LoVo (cell line): ENCODE measurements around the gene SBNO2.
A peak's percentile ranks its signal among the peaks of the same experiment; 100 is the strongest.
"Not testable (repeated sequence)": the region's sequence is repeated elsewhere in the genome, so short reads cannot be mapped to it uniquely, and the experiment has no call there.

ENCODE experiments used
- DNase-seq: peaks from one replicate; pipeline ENCODE4 v3.0.0-alpha.2; 2016; ENCODE audit warnings: low spot score

The SBNO2 gene

DNA sequence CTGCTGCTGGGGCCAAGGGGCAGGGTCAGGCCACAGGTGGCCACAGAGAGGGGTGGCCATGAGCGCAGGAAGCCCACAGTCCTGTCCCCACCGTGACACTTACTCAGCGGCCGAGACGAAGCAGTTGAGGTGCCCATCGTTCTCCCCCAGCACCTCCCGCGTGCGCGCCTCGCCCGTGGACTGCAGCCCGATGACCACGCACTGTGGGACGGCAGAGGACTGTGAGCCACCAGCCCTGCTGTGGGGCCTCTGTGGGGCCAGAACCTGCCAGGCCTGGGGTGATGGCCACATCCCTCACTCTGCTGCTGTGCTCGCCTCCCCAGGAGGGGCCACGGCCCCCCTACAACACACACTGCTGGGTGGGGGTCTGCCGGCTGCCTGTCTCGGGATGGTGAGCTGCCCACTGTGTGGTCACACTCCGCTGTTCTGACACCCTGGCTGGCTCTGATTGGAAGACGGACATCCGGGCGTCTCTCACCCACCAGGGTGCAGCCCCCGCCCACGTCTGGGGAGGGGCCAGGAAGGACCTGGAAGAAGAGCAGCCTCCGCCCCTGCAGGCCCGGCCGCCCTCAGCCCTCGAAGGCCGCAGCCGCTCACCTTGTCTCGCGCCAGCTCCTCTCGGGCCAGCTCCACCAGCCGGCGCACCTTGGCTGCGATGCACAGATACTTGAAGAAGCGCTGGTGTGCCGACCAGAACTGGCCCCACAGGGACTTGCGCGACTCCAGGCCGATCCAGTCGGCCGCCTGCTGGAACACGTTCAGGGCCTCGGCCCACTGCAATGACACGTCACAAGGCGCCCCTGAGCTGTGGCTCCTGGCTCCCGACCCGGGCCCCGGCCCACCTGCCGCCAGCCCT, 57.1 kb downstream of the SBNO2 start:
- no peak for DNase-seq

DNA sequence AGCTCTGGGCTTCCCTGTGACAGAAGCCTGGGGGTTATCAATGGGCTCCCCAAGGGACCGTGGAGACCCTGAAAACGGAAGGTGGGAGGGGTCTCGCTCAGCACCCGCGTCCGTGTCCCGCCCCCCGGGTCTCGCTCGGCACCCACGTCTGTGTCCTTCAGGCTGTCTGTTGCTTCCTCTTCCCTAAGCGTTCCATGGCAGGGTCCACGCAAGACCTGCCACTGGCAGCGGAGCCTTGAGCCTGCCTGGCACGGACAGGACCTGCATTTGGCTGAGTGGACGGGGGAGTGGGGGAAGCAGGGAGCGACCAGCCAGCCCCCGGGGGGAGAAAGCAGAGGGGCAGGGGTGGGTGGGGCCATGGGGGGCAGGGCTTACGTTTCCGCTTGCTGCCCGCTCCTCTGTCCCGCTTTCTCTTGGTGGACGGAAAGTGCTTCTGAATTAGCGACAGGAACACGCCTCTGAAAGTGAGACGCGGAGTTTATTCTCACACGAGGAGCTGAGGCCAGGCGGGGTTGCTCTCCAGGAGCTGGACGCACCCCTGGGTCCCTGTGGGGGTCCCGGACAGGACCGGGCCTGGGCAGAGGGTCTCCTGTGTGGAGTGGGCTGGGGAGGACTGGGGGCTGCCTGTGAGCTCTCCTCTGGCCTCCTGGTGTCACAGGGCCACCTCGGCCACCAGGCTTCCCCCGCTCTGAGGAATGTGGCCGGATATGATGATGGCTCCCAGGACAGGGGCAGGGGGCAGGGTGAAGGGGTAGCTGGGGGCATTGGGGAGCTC, 58.2 kb downstream of the SBNO2 start:
- DNase-seq, result no peak

DNA sequence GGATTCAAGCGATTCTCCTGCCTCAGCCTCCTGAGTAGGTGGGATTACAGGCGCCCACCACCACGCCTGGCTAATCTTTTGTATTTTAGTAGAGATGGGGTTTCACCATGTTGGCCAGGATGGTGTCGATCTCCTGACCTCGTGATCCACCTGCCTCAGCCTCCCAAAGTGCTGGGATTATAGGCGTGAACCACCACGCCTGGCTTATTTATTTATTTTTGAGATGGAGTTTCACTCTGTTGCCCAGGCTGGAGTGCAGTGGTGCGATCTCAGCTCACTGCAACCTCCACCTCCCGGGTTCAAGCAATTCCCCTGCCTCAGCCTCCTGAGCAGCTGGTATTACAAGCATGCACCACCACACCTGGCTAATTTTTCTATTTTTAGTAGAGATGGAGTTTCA, 59.3 kb downstream of the SBNO2 start:
- DNase-seq, result not testable (repeated sequence)

DNA sequence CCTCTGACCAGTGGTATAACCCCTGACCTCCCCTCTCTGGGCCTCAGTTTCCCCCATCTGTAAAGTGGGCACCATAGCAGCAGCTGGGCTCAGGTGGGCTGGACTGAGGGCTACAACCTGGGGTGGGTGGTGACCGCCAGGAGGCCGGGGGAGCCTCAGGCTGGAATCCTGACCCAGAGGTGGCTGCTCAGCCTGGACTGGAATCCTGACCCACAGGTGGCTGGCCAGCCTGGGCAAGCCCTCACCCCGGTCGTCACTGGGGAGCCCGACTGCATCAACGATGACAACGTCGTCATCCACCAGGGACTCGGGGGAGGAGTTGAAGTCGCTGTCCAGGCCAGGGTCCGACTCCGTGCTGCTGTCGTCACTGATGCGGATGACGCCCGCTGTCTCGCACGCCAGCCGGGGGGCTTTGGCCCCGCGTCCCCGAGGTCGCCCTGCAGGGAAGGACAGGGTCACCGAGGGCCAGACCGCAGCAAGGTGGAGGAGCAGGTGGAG, 60.0 kb downstream of the SBNO2 start:
- DNase-seq, result no peak

DNA sequence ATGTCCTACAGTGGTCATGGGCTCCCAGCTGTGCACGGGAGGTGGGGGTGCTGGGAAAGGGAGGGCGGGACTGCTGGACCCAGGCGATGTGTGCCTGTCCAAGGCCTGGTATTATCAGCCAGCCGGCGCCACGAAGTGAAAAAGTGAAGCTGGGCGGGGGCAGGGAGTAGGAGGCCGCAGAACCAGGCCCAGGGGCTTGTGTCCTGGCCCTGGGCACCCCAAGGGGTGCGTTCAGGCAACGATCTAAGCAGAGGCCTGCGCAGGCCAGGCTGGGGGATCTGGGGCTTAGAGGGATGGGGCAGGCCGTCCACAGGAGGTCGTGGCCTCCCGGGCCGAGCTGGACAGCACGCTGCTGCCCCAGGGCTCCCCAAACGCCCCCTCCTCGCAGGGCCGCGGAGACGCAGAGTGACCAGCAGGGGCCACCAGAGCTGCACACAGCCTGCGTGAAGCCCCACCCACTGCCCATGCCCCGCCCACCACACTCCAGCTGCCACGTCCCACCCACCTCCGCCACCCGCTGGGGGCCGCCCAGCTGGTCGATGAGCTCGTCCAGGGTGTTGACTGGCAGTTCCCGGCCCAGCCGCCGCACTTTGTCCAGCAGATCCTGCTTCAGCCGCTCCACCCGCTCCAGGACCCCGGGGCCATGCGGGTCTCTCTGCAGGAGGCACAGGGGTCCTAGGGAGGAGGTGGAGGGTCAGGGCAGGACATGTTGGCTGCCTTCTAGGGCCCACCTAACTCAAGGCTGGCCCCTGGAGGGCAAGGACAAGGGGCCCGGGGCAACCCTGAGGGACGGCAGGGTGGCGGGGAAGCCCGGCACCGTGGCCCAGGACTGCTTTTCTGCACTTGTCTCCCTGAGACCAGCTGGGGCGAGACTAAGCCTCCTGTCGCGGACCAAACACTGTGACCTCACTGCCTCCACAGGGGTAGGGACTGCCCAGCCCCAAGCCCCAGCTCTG, 60.8 kb downstream of the SBNO2 start:
- DNase-seq, result peak; percentile 58

DNA sequence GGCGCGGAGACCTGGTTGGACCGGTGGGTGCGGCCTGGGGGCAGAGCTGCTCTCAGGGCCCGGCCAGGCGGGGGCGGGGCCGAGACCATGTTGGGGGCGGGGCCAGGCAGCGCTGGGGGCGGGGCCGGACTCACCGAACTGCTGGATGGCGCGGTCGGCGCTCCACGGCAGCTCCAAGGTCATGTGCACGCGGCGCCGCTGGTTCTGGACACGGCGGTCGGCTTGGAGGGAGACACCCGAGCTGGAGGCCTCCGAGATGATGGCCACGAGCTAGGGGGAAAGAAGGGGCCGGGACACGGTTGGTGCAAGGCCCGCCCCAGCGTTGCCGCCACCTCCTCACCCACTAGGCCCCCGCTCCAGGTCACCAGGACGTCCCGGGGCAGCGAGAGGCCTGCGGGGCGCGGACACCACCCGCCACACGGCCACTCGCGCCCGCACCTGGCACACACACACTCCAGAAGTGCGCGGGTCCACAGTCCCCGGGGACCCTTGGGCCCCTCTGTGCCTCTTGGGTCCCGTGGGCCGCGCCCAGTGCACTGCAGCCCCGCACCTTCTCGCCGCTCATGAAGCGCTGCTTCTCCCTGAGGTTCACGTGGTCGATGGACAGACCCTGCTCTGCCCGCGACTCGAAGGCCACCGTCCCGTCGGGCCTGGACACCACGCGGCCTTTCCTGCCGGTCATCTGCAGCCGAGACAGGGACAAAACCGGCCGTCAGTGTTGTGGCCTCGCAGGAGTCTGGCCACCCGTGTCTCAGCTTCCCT, 61.6 kb downstream of the SBNO2 start:
- no peak for DNase-seq

DNA sequence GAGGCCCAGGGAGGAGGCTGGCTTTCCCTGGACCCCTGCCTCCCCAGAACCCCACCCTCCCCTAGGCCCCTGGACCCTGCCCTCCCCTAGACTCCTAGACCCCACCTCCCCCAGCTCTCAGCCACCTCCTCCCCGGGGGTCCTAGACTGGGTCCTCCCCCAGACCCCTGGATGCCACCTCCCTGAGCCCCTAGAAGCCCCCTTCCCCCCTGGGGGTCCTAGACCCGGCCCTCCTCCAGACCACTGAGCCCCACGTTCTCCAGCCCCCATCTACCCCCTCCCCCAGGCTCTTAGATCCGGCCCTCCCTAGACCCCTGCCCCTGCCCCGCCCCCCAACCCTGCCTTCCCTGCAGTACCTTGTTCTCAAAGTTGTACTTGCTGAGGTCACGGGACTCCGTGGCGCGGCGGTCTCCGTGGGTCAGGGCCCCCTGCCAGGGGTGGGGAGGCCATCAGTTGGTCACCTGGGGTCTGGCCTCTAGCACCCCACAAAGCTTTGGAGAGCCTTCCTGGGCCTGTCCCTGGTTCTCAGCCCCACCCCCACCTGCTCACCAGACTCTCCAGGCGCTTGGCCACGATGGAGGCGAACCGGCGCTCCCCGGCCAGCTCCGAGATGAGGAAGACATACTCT, 62.3 kb downstream of the SBNO2 start:
- no peak for DNase-seq

DNA sequence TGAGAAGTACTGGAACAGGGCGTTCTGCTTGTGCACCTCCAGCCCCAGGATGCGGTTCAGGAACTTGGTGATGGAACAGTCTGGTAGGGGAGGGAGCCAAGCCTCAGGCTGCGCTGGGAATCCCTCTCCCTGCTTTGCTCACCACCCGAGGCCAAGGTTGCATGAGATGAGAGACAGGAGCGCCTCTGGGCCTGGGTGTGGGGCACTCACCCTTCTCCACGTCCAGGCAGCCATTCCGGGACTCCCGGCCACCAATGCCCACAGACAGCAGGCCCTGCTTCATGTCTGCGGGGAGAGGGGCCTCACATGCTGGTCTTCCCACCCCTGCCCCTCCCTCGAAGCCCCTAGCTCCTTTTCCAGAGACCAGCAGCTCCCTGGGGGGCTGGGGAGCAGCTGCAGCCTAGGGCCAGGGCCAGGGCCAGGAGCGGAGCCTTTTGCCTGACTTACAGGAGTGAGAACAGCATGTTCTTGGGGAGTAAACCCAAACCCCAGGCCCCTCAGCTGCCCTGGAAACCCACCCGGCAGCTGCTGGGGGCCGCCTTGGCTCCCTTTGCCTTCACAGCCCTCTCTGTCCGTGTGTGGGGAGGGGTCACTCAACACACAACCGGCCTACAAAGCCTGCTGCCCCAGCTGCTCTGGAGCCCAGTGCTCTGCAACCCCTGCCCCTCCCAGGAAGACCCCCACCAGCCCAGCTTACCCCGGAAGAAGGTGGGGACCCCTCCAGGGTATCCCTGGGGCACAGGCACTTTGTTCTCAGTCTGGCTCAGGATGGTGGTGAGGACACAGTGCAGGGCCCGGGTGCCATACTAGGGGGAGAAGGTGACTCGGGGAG, 63.0 kb downstream of the SBNO2 start:
- DNase-seq, result no peak

DNA sequence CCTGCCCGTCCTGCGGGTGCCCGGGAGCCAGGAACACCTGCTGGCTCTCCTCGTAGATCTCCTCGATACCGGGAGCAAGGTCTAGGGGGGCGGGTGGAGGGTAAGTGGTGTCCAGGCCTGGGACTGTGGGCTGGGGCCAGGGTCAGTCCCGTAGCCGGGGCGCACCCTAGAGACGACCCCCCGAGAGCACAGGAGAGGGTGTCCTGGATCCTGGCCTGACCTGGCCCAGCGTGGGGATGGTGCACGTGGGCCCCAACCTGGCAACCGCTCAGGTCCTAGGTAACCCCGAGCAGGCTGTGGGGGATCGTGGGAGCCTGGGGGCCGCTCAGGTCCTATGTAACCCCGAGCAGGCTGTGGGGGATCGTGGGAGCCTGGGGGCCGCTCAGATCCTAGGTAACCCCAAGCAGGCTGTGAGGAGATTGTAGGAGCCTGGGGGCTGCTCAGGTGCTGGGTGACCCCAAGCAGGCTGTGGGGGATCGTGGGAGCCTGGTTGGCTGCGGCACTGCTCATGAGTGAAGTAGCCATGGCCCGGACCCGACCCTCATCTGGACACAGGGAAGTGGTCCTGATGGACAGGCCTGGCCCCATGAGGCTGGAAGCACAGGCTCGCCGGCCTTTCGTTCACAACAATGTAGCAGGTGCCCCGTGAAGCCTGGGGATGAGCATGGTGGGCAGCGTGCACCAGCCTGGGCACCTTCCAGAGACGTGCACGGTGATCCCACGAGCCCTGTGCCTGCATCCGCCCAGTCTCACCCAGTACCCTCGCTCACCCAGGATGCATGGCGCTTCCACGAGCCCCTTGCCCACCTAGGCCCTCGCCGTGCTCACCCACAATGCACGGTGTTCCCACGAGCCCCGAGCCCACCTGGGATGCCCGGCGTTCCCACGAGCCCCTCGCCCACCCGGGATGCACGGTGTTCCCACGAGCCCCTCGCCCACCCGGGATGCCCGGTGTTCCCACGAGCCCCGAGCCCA, 64.1 kb downstream of the SBNO2 start:
- DNase-seq, result no peak

DNA sequence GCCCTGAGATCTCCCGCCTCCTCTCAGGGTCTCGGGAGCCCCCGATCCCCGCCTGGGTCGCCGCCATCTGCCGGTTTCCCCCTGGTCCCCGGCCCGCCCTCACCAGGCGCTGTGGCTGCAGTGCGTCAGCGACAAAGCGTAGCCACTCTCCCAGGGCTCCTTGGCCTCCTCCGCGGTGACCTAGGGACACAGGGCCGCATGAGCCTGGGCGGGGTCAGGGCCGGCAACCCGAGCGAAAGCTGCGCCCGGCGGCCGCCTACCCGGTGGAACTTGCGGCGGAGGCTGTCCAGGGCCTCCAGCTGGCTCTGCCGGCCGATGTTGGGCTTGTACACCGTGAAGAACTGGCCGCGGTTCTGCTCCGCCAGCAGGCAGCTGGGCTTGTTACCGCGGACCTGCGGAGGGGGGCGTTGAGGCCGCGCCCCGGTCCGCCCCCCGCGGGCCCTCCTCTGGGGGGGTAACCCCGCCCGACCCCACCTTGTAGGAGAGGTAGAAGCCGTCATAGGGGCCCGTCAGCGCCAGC, 65.0 kb downstream of the SBNO2 start:
- no peak for DNase-seq

DNA sequence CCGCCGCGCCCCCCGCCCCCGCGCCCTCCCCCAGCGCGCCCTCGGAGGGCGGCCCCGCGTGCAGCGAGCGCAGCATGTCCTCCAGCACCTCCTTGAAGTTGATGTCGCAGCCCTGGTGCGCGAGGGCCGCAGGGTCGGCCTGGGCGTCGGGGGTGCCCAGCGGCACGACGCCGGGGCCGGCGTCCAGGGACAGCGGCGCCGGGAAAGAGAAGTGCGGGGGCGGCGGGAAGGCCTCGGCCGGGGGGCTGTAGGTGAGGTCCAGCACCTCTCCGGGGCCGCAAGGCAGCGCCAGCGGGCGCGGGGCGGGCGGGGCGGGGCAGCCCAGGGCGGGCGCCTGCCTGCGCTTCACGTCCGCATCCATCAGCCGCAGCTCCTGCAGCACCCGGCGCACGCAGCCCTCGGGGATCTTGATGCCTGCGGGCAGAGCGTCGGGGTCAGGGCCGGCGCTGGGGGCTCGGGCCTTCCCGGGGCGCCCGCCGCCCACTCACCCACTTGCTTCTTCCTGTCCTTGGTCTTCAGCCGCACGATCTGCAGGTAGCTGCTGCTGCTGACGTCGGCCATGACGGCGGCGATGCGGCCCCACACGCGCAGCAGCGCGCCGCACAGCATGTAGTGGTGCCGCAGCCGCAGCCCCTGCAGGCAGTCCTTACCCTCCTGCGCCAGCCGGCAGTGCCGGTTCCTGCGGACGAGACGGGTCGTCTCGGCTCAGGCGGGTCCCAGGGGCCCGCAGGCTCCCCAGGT, 65.6 kb downstream of the SBNO2 start:
- DNase-seq, result no peak

DNA sequence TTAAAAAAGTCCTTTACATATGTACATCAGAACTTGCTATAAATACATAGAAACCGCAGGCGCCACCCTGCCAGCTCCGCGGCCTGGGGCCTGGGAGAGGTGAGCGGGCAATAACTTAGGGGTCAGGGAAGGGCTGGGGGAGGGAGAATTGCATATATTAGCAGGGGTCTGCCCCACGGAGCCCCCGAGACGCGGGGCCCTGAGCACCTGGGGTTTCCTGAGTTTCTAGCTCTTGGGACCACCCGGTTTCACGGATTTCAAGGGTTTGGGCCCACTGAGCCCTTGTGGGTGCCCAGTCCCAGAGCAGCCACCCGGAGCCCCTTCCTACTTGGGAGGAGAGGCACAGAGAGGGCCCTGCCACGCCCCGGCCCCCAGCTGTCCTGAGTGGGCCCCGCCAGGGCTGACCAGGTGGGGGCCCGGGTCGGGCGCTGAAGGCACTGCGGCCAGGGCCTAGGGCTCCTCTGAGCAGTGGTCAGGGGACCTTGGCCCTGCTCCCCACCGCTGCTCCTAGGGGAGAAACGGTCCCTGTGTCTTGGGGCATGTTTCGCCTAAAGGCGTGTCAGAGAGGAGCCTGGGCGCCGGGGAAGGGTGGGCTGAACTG, 66.3 kb downstream of the SBNO2 start:
- DNase-seq, result no peak

DNA sequence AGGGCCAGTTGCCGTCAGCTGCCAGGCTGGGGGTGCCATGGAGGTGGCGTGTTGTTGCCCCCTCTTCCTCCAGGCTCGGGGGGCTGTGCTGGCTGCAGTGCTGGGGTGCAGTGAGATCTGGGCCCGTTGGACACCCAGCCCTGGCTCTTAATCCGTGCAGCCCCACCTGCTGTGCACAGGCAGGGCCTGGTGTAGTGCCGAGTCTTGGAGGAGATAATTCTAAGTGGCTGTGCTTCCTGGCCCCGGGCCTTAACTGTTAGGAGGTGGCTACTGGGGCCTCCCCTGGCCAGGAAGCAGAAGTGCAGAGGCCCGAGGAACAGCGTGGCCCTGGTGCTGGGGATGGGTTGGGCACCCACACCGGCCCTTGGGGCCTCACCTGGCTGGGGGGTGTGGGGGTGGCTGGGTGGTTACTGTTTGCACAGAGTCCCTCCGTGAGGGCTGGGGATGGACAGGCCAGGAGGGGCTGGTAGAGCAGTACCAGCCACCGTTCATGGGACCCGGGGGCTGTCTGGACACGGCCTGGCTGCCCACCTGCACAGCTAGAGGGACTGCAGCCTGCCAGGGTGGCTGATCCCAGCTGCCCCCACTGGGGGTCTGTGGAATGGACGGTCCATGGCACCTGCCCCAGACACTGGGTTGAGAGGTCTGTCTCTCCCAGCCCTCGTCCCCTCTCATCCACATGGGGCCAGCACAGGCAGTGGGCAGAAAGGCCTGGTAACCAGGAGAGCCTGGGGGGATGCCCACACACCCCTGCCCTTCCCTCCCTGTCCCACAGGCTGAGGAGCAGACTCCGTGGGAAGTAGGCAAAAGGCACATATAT, 67.0 kb downstream of the SBNO2 start:
- DNase-seq, result no peak

DNA sequence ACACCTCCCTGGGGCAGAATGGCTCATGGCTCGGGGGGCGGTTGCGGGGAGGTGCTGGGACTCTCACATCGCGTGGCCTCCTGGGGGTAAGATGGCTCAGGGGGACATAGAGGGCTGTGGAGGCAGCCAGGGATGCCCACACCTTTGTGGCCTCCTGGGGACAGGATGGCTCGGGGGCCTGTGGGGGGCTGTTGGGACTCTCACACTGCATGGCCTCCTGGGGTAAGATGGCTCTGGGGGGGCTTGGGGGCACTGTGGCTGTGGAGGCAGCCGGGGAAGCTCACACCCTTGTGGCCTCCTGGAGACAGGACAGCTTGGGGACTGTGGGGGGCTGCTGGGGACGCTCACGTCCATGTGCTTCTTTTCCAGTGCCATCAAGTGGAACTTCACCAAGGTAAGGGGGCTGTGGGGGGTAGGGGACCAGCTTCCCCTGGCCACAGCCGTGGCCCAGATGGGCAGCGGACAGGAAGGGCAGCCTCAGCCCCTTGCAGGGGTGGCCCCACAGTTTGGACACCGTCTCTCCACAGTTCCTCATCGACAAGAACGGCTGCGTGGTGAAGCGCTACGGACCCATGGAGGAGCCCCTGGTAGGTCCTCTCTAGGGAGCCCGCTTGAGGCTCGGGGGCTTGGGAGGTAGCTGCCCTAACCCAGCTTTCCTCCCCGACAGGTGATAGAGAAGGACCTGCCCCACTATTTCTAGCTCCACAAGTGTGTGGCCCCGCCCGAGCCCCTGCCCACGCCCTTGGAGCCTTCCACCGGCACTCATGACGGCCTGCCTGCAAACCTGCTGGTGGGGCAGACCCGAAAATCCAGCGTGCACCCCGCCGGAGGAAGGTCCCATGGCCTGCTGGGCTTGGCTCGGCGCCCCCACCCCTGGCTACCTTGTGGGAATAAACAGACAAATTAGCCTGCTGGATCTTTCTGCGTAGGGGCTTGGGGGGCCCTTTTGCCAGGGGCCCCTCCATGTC, 67.9 kb downstream of the SBNO2 start:
- DNase-seq, result no peak
